HG03025 (cell line): ENCODE data around the gene ADAP1.

ENCODE experiments used
- ATAC-seq: cut with Tn5 transposase; IDR thresholded peaks from one replicate; pipeline ENCODE4 v1.9.1; 2021; ENCODE audit warnings: mild to moderate bottlenecking, moderate library complexity; ENCODE audit not compliant: unreplicated experiment, low FRiP score

ADAP1 gene

GRCh38 chr7:886626-887487 lies 67.6 kb downstream of the ADAP1 start:
- ATAC-seq: no peak

GRCh38 chr7:885893-886625 lies 68.4 kb downstream of the ADAP1 start:
- no peak for ATAC-seq

GRCh38 chr7:885261-885892 lies 69.1 kb downstream of the ADAP1 start:
- no peak for ATAC-seq

- no peak for ATAC-seq
Observed at GRCh38 chr7:884191-885003, 70.1 kb downstream of the ADAP1 start.

- no peak for ATAC-seq
Observed at GRCh38 chr7:883055-884021, 71.1 kb downstream of the ADAP1 start.

GRCh38 chr7:882336-883035 lies 72.0 kb downstream of the ADAP1 start:
- no peak for ATAC-seq

GRCh38 chr7:881441-882234 lies 72.8 kb downstream of the ADAP1 start:
- ATAC-seq: no peak

GRCh38 chr7:880450-880849 lies 74.0 kb downstream of the ADAP1 start:
- ATAC-seq: no peak

GRCh38 chr7:879706-880105 lies 74.8 kb downstream of the ADAP1 start:
- no peak for ATAC-seq

GRCh38 chr7:879093-879492 lies 75.4 kb downstream of the ADAP1 start:
- no peak for ATAC-seq

- no peak for ATAC-seq
Observed at GRCh38 chr7:877312-878232, 76.9 kb downstream of the ADAP1 start.

- peak; percentile 19 for ATAC-seq
Observed at GRCh38 chr7:876972-877311, 77.5 kb downstream of the ADAP1 start.

- ATAC-seq: peak; percentile 73
Observed at GRCh38 chr7:876077-876971, 78.2 kb downstream of the ADAP1 start, which contains the start of gene GET4. Gene GET4 (plus strand): TSS chr7:876554. CDS start chr7:876646, 92 bp downstream.

- ATAC-seq: no peak
Observed at GRCh38 chr7:875476-876076, 78.9 kb downstream of the ADAP1 start.

GRCh38 chr7:875051-875450 lies 79.4 kb downstream of the ADAP1 start:
- ATAC-seq: no peak
